Subcutaneous adipose tissue (tissue), 4 donors: ENCODE data around the gene IQSEC2. TPM values are rescaled to one million over a fixed set of nuclear protein-coding genes. Genes with fewer than 3 reads are reported as not detected.

ENCODE experiments used
- total RNA-seq, 4 donors: library from RNA; depleted of rRNA; stranded (reverse); fragments of >200 nt; gene quantifications; one replicate each; pipeline ENCODE4 v1.1.0, GENCODE V29; 2016
- TF ChIP-seq, protein P1 (sequence below): fragments of 450-650 bp; IDR thresholded peaks from one replicate; pipeline ENCODE4 v1.5.1; 2016; ENCODE audit warnings: low read depth, mild to moderate bottlenecking, control low read depth, antibody characterized with exemption, moderate library complexity

IQSEC2 gene
- total RNA-seq, 4 donors from 2014 or later = 13.0 to 24.5 (median 19.2) TPM

DNA sequence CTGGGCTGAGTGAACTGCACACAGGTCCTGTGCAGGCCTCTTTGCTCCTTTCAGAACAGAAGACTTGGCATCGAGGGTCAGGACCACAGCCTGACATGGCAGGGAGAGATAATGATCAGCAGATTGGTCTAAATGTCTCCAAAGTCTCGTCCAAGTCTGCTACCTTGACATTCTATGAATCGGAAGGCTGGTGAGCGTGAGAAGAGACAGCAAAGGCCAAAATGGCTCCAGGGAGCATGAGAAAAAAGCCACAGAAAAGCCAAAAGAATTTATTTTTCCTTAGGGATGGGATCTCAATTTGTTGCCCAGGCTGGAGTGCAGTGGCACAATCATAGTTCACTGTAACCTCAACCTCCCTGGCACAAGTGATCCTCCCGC is 32.3 kb upstream of the IQSEC2 start:
- TF ChIP-seq, protein P1, sequence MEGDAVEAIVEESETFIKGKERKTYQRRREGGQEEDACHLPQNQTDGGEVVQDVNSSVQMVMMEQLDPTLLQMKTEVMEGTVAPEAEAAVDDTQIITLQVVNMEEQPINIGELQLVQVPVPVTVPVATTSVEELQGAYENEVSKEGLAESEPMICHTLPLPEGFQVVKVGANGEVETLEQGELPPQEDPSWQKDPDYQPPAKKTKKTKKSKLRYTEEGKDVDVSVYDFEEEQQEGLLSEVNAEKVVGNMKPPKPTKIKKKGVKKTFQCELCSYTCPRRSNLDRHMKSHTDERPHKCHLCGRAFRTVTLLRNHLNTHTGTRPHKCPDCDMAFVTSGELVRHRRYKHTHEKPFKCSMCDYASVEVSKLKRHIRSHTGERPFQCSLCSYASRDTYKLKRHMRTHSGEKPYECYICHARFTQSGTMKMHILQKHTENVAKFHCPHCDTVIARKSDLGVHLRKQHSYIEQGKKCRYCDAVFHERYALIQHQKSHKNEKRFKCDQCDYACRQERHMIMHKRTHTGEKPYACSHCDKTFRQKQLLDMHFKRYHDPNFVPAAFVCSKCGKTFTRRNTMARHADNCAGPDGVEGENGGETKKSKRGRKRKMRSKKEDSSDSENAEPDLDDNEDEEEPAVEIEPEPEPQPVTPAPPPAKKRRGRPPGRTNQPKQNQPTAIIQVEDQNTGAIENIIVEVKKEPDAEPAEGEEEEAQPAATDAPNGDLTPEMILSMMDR = no peak

DNA sequence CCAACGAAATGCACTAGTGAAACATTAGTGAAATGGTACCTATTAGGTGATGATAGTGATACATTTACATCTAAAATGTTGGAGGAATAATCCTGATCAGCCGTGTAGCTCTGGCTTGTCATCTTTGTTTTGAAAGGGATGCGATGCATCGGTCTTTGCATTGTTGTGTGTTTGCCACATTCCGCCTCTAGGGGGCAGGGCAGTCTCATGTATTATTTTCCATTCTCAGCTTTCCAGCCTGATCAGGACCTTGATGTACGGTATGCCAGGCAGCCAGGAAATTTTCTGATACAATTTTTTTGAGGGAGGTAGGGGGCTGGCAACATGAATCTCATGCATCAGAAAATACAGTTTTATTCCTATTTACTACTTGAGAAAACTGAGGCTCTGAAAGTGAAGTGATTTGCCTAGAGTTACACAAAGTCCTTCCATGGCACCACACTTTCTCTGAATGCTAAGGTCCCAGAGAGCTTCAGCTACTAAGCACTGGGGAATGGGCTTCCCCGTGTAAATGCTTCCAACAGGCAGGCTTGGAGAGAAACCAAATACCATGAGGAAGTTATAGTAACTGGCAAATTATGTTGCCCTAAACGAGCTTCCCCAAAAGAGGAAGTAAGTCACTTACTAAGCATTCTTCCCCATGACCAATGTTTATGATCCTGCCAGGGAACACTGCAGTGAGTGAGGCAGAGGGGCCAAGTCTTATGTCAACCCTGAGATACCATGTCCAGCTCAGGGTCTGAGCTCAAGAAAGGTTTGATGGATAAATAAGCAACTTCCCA is 31.8 kb upstream of the IQSEC2 start:
- TF ChIP-seq, protein P1 = no peak

DNA sequence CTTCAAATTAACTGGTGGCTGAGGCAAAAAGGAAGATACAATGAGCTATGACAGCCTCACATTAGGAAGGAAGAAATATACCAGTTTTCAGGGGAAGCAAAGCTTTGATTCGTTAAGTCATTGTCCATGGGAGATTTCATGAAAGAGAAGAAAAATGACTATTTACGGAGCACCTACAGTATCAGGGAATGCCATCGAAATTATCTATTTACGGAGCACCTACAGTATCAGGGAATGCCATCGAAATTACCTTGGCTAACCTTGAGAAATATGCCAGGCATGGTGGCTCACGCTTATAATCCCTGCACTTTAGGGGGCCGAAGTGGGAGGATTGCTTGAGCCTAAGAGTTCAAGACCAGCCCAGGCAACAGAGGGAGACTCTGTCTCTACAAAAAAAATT is 28.5 kb upstream of the IQSEC2 start:
- TF ChIP-seq, protein P1 = no peak

DNA sequence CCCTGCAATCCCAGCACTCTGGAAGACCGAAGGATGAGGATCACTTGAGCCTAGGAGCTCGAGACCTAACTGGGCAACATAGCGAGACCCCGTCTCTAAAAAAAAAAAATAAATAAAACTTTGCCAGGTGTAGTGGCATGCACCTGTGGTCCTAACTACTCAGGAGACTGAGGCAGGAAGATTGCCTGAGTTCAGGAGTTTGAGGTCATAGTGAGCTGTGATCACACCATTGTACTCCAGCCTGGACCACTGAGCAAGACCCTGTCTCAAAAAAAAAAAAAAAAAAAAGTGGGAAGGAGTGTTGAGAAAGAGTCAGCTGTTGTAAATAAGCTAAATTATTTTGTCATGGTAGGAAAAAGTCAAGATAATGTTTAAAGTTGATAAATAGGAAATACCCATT is 27.5 kb upstream of the IQSEC2 start:
- TF ChIP-seq, protein P1 = no peak

DNA sequence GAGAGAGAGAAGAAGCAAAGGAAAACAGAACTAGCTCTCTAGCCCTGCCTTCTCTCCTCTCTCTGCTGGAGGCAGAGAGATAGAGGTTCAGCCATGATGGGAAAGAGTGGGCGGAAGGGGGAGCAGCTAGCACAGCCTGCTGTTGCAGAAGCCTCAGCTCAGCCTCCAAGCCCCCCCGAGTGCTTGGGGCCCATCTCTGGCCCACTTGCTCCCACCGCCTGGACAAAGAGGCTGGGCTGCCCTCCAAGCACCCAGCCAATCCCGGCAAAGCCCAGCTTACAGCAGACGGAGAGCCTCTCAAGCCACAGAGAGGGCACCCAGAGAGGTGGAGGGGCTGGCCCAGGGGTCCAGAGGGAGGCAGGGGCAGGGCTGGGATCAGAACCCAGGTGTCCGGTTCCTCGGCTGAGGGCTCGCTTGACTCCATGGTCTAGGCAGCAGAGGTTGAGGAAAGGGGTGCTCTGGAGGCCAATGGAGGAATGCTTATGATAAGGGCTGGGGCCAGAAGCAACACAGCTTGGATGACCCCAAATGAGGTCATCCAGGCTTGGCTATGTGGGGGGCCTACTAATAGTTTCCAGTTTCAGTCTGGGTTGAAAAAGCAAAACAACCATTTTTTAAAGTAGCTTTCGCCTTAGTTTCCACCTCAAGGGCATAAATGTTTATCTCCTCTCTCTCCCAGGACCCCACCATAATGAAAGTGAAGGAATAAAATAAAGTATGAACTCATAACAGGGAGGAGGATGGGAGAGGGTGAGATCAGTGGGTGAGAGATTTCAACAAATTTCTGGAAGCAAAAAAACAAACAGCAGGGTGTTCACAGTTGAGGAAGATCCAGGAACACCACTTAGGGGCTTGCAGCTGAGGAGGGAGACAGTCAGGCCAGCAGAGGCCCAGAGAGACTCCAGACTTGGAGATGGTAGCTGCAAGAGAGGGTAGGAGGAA is 24.9 kb upstream of the IQSEC2 start:
- TF ChIP-seq, protein P1 = no peak

DNA sequence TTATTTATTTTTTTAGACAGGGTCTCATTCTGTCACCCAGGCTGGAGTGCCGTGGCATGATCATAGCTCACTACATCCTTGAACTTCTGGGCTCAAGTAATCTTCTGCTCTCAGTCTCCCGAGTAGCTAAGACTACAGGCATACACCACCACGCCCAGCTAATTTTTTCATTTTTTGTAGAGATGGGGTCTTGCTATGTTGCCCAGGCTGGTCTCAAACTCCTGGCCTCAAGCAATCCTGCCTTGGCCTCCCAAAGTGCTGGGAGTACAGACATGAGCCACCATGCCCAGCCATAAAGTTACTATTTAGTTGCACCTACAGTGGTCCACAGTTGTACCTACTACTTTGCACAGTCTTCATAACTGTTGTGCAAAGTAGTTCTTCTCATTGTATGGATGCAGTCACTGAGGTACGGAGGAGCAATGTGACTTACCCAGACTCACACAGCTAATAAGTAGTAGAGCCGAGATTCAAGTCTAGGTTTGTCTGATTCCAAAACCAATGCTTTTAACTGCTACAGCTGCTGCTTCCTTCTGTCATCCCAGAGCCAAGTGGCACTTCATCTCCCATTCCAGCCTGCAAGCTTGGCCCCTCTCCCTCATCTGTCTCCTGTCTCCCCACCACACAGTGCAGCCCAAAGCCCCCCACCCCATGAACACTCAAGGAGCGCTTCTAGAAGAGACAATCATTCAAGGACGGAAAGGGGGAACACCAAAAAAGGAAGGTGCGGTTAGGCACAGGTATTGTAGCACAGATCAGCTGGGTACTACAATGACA is 24.0 kb upstream of the IQSEC2 start:
- TF ChIP-seq, protein P1 = no peak
